ENCODE measurements around the gene PBX1. TPM values are rescaled to one million over a fixed set of nuclear protein-coding genes. Genes with fewer than 3 reads are reported as not detected.

The PBX1 gene
- total and polyA plus RNA-seq, 10 of the 15 experiments (the other 5 are each of a cell fraction or from before 2014, with no cell fraction given), result 0.05 to 0.28 (median 0.11) TPM; not detected in 5

DNA sequence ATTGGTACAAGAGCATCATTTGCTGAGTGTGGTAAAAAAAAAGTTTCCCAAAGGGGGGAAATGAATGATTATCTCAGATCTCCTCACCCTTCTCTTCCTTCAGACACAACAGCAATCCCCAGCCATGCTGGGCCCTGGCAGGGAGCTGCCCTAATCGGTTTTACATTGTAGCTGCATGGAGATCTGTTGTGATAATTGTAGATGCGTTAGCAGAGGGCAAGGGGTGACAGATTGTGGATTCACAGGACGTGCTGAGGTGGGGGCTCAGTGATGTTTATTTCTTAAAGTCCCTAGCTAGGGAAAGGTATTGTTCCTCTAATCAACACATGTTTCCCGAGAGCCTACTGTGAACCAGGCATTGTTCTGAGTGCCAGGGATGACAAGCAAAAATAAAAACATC, 304.1 kb downstream of the PBX1 start:
- no peak for ATAC-seq
- no peak overlapping the region for H3K9ac ChIP-seq (ENCODE audit: control insufficient read depth, insufficient read depth, low read length)
- H3K36me3 ChIP-seq (ENCODE audit: control insufficient read depth in 2 of 2, insufficient read depth in 2 of 2, low read length in 1 of 2), result no peaks in the 10 kb centered on the region
- in situ Hi-C loops (cut with MboI) (no loop called here), intact Hi-C loops (cut with micrococcal nuclease; ENCODE audit: unreplicated experiment) (no loop called here)
- no peak overlapping the region for H3K4me2 ChIP-seq (ENCODE audit: control insufficient read depth, insufficient read depth)
- WGBS (ENCODE audit: insufficient coverage, insufficient replicate concordance, low lambda C conversion rate, missing lambda C conversion rate), result 2% methylated on average over 4 of the region's 4 CpGs
- CTCF ChIA-PET, result no interaction called here
- H4K20me1 ChIP-seq (ENCODE audit: control insufficient read depth, insufficient read depth), result no peaks in the 10 kb centered on the region
- BruUV-seq (replicated peaks), result no TSS peak
- no peaks in the 10 kb centered on the region for H3K9me3 ChIP-seq (replicated peaks; ENCODE audit: control insufficient read depth, insufficient read depth, low read length)
- no peak overlapping the region for H3K27ac ChIP-seq (ENCODE audit: control insufficient read depth, insufficient read depth)
- no peak for DNase-seq (ENCODE audit: low read depth, low spot score)
- RAD21 ChIA-PET (ENCODE audit: unreplicated experiment), result no interaction called here
- TF ChIP-seq BMI1 (IDR thresholded peaks at IDR 0.05; ENCODE audit: borderline replicate concordance) (no peak), GATAD2B (conservative IDR thresholded peaks at IDR 0.05; ENCODE audit: low read depth) (no peak)
- no peaks in the 10 kb centered on the region for H3K79me2 ChIP-seq (ENCODE audit: control insufficient read depth, insufficient read depth, low read length)
- H2AFZ ChIP-seq (ENCODE audit: control insufficient read depth, low read depth, low read length), result no peak overlapping the region
- H3K4me3 ChIP-seq, result no peak overlapping the region
- no peak for FAIRE-seq
- POLR2A ChIA-PET, result no interaction called here
- H3K27me3 ChIP-seq (replicated peaks in 1 of 2; ENCODE audit: control insufficient read depth in 2 of 2, insufficient read depth in 2 of 2, low read length in 1 of 2), result 0 out of 4 replicates have a peak, but pooled peaks cover 0 to 3% of the 10 kb centered on the region in 2 experiments
- SMC1A ChIA-PET (ENCODE audit: uncharacterized antibody, unreplicated experiment), result no interaction called here
- no peaks in the 10 kb centered on the region for H3K4me1 ChIP-seq (ENCODE audit: control insufficient read depth, insufficient read depth, low read length)

DNA sequence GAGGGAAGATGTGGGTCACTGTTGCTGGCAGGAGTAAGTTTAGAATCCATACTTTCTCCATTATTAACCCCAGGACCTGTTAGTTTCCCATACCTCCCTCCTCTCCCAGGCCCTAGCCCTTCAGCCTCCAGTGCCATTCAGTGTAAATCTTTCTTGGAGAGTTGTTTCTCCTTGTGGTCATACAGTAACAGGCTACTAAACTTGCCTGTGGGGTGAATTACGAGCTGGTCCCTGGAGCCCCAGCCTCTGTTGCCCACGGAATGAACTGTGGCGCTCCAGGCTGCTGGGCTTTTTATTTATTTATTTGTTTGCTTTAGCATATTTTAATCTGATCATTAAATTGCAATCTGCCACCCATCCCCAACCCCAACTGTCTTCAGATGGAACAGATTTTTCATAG, 305.2 kb downstream of the PBX1 start:
- ATAC-seq (no peak), FAIRE-seq (no peak)

More for the DNA sequence above, 305.2 kb downstream of the PBX1 start:
- in situ Hi-C loops (cut with MboI), result no loop called here
- Histone ChIP-seq H3K4me3 (no peak overlapping the region), H3K36me3 (ENCODE audit: control insufficient read depth in 2 of 2, insufficient read depth in 2 of 2, low read length in 1 of 2) (no peaks in the 10 kb centered on the region), H3K79me2 (ENCODE audit: control insufficient read depth, insufficient read depth, low read length) (no peaks in the 10 kb centered on the region), H3K9ac (ENCODE audit: control insufficient read depth, insufficient read depth, low read length) (no peak overlapping the region), H3K4me2 (ENCODE audit: control insufficient read depth, insufficient read depth) (no peak overlapping the region), H3K9me3 (replicated peaks; ENCODE audit: control insufficient read depth, insufficient read depth, low read length) (no peaks in the 10 kb centered on the region), H3K4me1 (ENCODE audit: control insufficient read depth, insufficient read depth, low read length) (no peaks in the 10 kb centered on the region), H2AFZ (ENCODE audit: control insufficient read depth, low read depth, low read length) (no peak overlapping the region), H4K20me1 (ENCODE audit: control insufficient read depth, insufficient read depth) (no peaks in the 10 kb centered on the region), H3K27ac (ENCODE audit: control insufficient read depth, insufficient read depth) (no peak overlapping the region), H3K27me3 (replicated peaks in 1 of 2; ENCODE audit: control insufficient read depth in 2 of 2, insufficient read depth in 2 of 2, low read length in 1 of 2) (0 out of 4 replicates have a peak, but pooled peaks cover 0 to 3% of the 10 kb centered on the region in 2 experiments)
- DNase-seq (ENCODE audit: low read depth, low spot score), result no peak
- TF ChIP-seq, protein P1, sequence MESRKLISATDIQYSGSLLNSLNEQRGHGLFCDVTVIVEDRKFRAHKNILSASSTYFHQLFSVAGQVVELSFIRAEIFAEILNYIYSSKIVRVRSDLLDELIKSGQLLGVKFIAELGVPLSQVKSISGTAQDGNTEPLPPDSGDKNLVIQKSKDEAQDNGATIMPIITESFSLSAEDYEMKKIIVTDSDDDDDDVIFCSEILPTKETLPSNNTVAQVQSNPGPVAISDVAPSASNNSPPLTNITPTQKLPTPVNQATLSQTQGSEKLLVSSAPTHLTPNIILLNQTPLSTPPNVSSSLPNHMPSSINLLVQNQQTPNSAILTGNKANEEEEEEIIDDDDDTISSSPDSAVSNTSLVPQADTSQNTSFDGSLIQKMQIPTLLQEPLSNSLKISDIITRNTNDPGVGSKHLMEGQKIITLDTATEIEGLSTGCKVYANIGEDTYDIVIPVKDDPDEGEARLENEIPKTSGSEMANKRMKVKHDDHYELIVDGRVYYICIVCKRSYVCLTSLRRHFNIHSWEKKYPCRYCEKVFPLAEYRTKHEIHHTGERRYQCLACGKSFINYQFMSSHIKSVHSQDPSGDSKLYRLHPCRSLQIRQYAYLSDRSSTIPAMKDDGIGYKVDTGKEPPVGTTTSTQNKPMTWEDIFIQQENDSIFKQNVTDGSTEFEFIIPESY (IDR thresholded peaks at IDR 0.05), result no peak
- TF ChIP-seq TCF3 (IDR thresholded peaks at IDR 0.05; ENCODE audit: borderline replicate concordance, insufficient read depth, low read depth, low read length) (no peak), BACH1 (IDR thresholded peaks at IDR 0.05; ENCODE audit: borderline replicate concordance) (no peak), NFYB (IDR thresholded peaks at IDR 0.05; ENCODE audit: insufficient read depth, low read depth, low read length) (no peak), POU2F2 (IDR thresholded peaks at IDR 0.05; ENCODE audit: borderline replicate concordance, low read depth, low read length) (no peak), SREBF2 (IDR thresholded peaks at IDR 0.05; ENCODE audit: low read length) (no peak)
- TF ChIP-seq, protein P2, sequence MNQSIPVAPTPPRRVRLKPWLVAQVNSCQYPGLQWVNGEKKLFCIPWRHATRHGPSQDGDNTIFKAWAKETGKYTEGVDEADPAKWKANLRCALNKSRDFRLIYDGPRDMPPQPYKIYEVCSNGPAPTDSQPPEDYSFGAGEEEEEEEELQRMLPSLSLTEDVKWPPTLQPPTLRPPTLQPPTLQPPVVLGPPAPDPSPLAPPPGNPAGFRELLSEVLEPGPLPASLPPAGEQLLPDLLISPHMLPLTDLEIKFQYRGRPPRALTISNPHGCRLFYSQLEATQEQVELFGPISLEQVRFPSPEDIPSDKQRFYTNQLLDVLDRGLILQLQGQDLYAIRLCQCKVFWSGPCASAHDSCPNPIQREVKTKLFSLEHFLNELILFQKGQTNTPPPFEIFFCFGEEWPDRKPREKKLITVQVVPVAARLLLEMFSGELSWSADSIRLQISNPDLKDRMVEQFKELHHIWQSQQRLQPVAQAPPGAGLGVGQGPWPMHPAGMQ (IDR thresholded peaks at IDR 0.05; ENCODE audit: borderline replicate concordance), result no peak
- TF ChIP-seq, protein P3, sequence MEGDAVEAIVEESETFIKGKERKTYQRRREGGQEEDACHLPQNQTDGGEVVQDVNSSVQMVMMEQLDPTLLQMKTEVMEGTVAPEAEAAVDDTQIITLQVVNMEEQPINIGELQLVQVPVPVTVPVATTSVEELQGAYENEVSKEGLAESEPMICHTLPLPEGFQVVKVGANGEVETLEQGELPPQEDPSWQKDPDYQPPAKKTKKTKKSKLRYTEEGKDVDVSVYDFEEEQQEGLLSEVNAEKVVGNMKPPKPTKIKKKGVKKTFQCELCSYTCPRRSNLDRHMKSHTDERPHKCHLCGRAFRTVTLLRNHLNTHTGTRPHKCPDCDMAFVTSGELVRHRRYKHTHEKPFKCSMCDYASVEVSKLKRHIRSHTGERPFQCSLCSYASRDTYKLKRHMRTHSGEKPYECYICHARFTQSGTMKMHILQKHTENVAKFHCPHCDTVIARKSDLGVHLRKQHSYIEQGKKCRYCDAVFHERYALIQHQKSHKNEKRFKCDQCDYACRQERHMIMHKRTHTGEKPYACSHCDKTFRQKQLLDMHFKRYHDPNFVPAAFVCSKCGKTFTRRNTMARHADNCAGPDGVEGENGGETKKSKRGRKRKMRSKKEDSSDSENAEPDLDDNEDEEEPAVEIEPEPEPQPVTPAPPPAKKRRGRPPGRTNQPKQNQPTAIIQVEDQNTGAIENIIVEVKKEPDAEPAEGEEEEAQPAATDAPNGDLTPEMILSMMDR (IDR thresholded peaks at IDR 0.05 in 2 of 3, conservative IDR thresholded peaks at IDR 0.05 in 1 of 3; ENCODE audit: control insufficient read depth in 2 of 3, extremely low read depth in 1 of 3, insufficient read depth in 1 of 3, low read depth in 3 of 3, low read length in 3 of 3), result no peak
- WGBS (ENCODE audit: insufficient coverage, insufficient replicate concordance, low lambda C conversion rate, missing lambda C conversion rate), result 17% methylated on average over 3 of the region's 3 CpGs
- CTCF ChIA-PET, result no interaction called here
- POLR2A ChIA-PET, result no interaction called here
- intact Hi-C loops (cut with micrococcal nuclease; ENCODE audit: unreplicated experiment), result no loop called here
- SMC1A ChIA-PET (ENCODE audit: uncharacterized antibody, unreplicated experiment), result no interaction called here
- RAD21 ChIA-PET (ENCODE audit: unreplicated experiment), result no interaction called here
- no TSS peak for BruUV-seq (replicated peaks)
